OCI-LY1 (cell line): ENCODE data around the gene VDR.

ENCODE experiments used
- EZH2 ChIP-seq: fragments of 200-600 bp; sonication (generic), shearing (Covaris generic); IDR thresholded peaks from 2 replicates; pipeline ENCODE4 v1.8.0; 2017; ENCODE audit warnings: borderline replicate concordance, mixed run types, mild to moderate bottlenecking, antibody characterized with exemption, low read length, moderate library complexity, mixed read lengths
- TF ChIP-seq, protein P1 (sequence below): fragments of 200-600 bp; sonication (generic), shearing (Covaris generic); IDR thresholded peaks from 2 replicates; pipeline ENCODE4 v1.5.1; 2017; ENCODE audit warnings: mild to moderate bottlenecking, antibody characterized with exemption, low read length, moderate library complexity, mixed read lengths

DNA sequence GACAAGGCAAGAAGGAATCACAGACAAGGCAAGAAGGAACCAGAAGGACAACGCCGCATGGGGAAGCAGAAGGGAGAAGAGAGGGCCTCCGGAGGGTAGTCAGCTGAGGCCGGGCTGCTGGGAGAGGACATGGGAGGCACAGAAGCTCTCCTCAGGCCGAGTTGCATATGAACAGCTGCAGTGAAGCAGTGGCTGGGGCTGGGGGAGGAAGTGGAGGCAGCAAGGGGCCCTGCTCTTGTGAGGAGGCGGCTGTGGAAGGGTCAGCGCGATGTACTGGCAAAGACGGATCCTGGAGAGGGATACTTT lies 36.6 kb upstream of the VDR start:
- TF ChIP-seq, protein P1, sequence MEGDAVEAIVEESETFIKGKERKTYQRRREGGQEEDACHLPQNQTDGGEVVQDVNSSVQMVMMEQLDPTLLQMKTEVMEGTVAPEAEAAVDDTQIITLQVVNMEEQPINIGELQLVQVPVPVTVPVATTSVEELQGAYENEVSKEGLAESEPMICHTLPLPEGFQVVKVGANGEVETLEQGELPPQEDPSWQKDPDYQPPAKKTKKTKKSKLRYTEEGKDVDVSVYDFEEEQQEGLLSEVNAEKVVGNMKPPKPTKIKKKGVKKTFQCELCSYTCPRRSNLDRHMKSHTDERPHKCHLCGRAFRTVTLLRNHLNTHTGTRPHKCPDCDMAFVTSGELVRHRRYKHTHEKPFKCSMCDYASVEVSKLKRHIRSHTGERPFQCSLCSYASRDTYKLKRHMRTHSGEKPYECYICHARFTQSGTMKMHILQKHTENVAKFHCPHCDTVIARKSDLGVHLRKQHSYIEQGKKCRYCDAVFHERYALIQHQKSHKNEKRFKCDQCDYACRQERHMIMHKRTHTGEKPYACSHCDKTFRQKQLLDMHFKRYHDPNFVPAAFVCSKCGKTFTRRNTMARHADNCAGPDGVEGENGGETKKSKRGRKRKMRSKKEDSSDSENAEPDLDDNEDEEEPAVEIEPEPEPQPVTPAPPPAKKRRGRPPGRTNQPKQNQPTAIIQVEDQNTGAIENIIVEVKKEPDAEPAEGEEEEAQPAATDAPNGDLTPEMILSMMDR: no peak
- no peak for TF ChIP-seq EZH2
